GM19372 (cell line): ENCODE results near the gene HDAC6.
"Not testable (repeated sequence)": the region's sequence is repeated elsewhere in the genome, so short reads cannot be mapped to it uniquely, and the experiment has no call there.

Experiments
- ATAC-seq: cut with Tn5 transposase; IDR thresholded peaks from one replicate; pipeline ENCODE4 v1.9.1; 2021; ENCODE audit warnings: mild to moderate bottlenecking, low read depth, moderate library complexity; ENCODE audit not compliant: unreplicated experiment

Gene HDAC6

DNA sequence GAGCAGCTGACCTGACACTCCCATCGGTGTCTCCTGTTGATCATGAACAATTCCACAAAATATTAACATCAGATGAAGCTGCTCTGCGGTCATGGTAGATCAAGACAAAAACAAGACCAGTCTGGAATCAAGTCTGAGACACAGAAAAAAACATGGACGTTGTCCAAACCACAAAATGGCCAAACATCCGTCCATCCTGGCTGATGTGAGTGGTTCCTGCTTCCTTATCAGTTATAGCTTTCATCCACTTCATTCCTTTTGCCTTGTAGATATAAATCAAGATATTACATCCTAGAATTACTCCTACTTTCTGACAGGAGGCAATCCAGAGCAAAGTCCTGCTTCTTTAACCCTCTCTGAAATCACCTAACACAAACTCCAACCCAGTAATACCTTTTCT, 62.3 kb downstream of the HDAC6 start:
- no peak for ATAC-seq

DNA sequence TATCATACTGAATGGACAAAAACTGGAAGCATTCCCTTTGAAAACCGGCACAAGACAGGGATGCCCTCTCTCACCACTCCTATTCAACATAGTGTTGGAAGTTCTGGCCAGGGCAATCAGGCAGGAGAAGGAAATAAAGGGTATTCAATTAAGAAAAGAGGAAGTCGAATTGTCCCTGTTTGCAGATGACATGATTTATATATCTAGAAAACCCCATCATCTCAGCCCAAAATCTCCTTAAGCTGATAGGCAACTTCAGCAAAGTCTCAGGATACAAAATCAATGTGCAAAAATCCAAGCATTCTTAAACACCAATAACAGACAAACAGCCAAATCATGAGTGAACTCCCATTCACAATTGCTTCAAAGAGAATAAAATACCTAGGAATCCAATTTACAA, 70.2 kb downstream of the HDAC6 start:
- not testable (repeated sequence) for ATAC-seq
